HepG2 (cell line): Measurements from ENCODE around the gene ADIPOR2. TPM values are rescaled to one million over a fixed set of nuclear protein-coding genes. Genes with fewer than 3 reads are reported as not detected.

Source experiments
- AKAP8 ChIP-seq: sonication (generic); formaldehyde crosslinking; IDR thresholded peaks from 2 replicates; pipeline ENCODE4 v1.5.1; 2020; ENCODE audit warnings: mild to moderate bottlenecking, missing genetic modification reagents
- ATAD3A ChIP-seq: sonication (generic); formaldehyde crosslinking; IDR thresholded peaks from 2 replicates; pipeline ENCODE4 v1.4.0; 2020; ENCODE audit warnings: missing genetic modification reagents
- CCAR2 ChIP-seq: fragments of 200-400 bp; formaldehyde crosslinking; optimal IDR thresholded peaks from 2 replicates; pipeline ENCODE3; 2018; ENCODE audit warnings: low read depth, mild to moderate bottlenecking, low read length, moderate library complexity
- GMEB1 ChIP-seq: sonication (generic); formaldehyde crosslinking; IDR thresholded peaks from 2 replicates; pipeline ENCODE4 v1.5.1; 2020; ENCODE audit warnings: missing genetic modification reagents, mild to moderate bottlenecking, borderline replicate concordance
- HNRNPUL1 ChIP-seq: fragments of 200-400 bp; formaldehyde crosslinking; IDR thresholded peaks from 2 replicates; pipeline ENCODE4 v1.6.1; 2017; ENCODE audit warnings: low read depth, mild to moderate bottlenecking, low read length, moderate library complexity
- PAXIP1 ChIP-seq: sonication (generic); formaldehyde crosslinking; conservative IDR thresholded peaks from 2 replicates; pipeline ENCODE4 v1.4.0; 2020; ENCODE audit warnings: mild to moderate bottlenecking, missing genetic modification reagents, moderate library complexity
- PBX2 ChIP-seq: IDR thresholded peaks from 2 replicates; pipeline ENCODE4 v1.6.1; 2016; ENCODE audit warnings: control low read depth
- PCBP1 ChIP-seq: fragments of 200-400 bp; formaldehyde crosslinking; IDR thresholded peaks from 2 replicates; pipeline ENCODE4 v1.6.1; 2017; ENCODE audit warnings: mild to moderate bottlenecking, low read depth, low read length, borderline replicate concordance
- SNRNP70 ChIP-seq: fragments of 200-400 bp; formaldehyde crosslinking; IDR thresholded peaks from 2 replicates; pipeline ENCODE4 v1.6.1; 2017; ENCODE audit warnings: mild to moderate bottlenecking, low read depth, low read length, moderate library complexity
- ZBTB46 ChIP-seq: sonication (generic); formaldehyde crosslinking; IDR thresholded peaks from 2 replicates; pipeline ENCODE4 v1.4.0; 2020; ENCODE audit warnings: mild to moderate bottlenecking, missing genetic modification reagents, borderline replicate concordance
- ZNF367 ChIP-seq: sonication (generic); formaldehyde crosslinking; IDR thresholded peaks from 2 replicates; pipeline ENCODE4 v1.4.0; 2020; ENCODE audit warnings: missing genetic modification reagents, borderline replicate concordance
- ZNF512B ChIP-seq: sonication (generic); formaldehyde crosslinking; IDR thresholded peaks from 2 replicates; pipeline ENCODE4 v1.5.1; 2020; ENCODE audit warnings: missing genetic modification reagents, mild to moderate bottlenecking, borderline replicate concordance
- ZNF652 ChIP-seq: IDR thresholded peaks from 2 replicates; pipeline ENCODE4 v1.6.1; 2016; ENCODE audit warnings: low read depth, borderline replicate concordance
- polyA plus RNA-seq, 8 experiments: library from polyadenylated mRNA; depleted of rRNA in 3 of 8; stranded (reverse) in 7 of 8; unstranded in 1 of 8; fragments of >200 nt; fragmentation: Illumina TruSeq in 4 of 8; extraction: Trizol in 4 of 8; gene quantifications; 2 replicates each; pipeline versions ENCODE4 v1.2.1 to v1.2.3, GENCODE V29; 2011 to 2016; ENCODE audit warnings: low read depth in 4 of 8, missing spikeins in 1 of 8, mixed read lengths in 1 of 8; ENCODE audit not compliant: insufficient read depth in 1 of 8
- total RNA-seq, 5 experiments: library from RNA; depleted of rRNA; stranded (reverse); fragments of >200 nt; fragmentation: Illumina TruSeq; extraction: Trizol; gene quantifications; 2 replicates each; pipeline ENCODE4 v1.2.3, GENCODE V29; 2016; ENCODE audit warnings: low read depth in 1 of 5

ADIPOR2 gene
- total and polyA plus RNA-seq, 2 of the 13 experiments (the other 11 are each of a cell fraction or from before 2014, with no cell fraction given), result 35.2 to 52.2 TPM

DNA sequence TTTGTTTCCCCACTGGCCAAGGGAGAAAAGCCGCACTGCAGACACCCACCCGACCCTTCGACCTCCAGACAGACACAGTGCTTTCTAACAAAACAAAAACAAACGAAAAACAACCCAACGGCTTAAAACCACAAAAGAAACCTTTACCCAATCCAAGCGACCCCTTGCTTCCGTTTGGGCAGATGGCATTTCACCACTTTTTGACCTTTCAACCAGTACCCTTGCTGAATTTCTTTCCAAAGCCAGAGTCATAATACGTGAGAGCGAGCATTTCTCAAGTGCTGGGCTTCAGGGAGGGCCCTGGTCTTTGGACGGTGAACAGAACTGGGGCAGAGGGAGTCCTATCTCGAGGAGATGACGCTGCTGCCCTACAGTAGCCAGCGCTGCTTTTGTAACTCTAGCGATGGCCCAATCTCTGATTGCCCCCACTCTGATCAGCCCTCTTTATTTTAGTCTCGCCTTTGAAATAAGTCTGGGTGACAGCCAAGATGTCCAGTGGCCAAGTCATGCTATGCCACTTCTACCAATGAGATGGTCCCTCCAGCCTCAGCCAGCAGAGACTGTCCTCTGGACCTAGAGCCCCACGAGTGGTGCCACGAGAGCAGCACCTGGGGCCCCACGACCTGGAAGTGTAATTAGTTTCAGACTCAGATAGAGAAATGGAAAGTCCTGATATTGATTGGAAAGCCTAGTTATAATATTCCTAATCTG is 21.9 kb upstream of the ADIPOR2 start (continued):
- TF ChIP-seq PAXIP1 (CRISPR knock-in tag) (peak; percentile 92), ZNF652 (CRISPR knock-in tag) (no peak), HNRNPUL1 (no peak), ZNF512B (CRISPR knock-in tag) (no peak), PBX2 (CRISPR knock-in tag) (peak; percentile 40), PCBP1 (no peak), ATAD3A (CRISPR knock-in tag) (no peak), CCAR2 (no peak), AKAP8 (CRISPR knock-in tag) (no peak), ZNF367 (CRISPR knock-in tag) (no peak), SNRNP70 (no peak), ZBTB46 (CRISPR knock-in tag) (no peak), GMEB1 (no peak; the same call in 1 of the 2 replicates)
